GM23248 (cell line): ENCODE measurements around the gene CUX1.
"Not testable (repeated sequence)": the region's sequence is repeated elsewhere in the genome, so short reads cannot be mapped to it uniquely, and the experiment has no call there.

Experiments
- EZH2 ChIP-seq: fragments of 200-600 bp; sonication (generic); IDR thresholded peaks from 2 replicates; pipeline ENCODE4 v1.6.1; 2018; ENCODE audit warnings: antibody characterized with exemption, mild to moderate bottlenecking; ENCODE audit not compliant: insufficient read depth, poor library complexity, severe bottlenecking
- EZH2phosphoT487 ChIP-seq: fragments of 200-600 bp; sonication (generic); IDR thresholded peaks from 2 replicates; pipeline ENCODE4 v1.6.1; 2018; ENCODE audit warnings: antibody characterized with exemption, moderate library complexity, mild to moderate bottlenecking, low read depth; ENCODE audit not compliant: insufficient read depth

DNA sequence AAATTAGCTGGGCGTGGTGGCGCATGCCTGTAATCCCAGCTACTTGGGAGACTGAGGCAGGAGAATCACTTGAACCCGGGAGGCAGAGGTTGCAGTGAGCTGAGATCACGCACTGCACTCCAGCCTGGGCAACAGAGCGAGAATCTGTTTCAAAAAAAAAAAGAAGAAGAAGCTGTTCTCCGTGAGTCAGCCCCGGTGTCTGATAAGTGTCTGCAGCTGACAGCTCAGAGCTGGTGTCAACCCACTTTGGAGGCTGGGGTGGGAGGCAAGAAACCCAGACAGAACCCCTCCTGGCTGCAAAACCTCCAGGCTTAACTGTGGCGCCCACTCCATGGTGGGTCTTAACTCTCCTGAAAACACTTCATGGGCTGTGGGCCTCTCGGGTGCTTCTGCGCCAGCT, 170.6 kb downstream of the CUX1 start:
- not testable (repeated sequence) for TF ChIP-seq EZH2, EZH2phosphoT487
